ENCODE results near the gene RBM8A.

The RBM8A gene

DNA sequence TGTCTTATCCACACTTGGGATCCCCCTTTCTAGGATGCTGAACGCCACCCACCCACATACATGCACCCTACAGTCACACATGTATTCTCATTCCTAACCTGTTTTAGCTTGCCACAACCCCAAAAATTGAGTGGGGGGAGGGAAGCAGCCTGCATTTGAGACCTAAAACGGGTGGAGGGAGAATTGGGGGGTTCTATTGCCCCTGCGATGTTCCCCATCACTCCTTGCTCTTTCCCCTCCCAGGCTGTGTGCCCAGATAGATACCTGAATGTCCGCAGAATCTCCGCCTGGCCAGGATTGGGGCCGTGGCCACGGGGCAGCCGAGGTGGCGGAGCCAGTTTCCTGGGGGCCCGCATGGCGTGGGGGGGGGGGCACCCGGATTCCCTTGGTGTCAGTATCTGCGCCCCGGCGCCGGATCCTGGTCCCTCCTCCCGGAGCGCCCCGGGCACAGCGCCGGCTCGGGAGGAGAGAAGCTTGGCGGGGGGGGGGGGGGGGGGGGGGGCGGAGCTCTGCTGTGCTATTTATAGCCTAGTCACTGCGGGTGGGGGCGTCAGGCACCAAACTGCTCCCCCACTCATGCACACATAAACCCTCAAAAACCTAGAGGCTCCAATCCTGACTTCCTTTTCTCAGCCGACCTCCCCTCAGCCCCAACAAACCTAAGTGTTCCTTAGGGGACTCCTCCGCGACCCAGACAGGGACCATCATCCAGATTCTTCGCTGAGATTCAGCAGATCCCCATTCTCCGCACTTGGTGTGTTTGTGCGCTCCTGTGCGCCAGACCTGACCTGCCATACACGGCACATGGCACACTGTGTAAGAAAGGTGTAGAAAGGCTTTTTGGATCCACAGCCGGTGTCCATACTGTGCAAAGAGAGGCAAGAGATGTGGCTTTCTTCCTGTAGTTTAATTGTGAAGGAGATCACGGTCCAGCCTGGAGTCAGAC, 35.1 kb upstream of the RBM8A start:
- Histone ChIP-seq H3K4me1 (ENCODE audit: control insufficient read depth, insufficient read depth, low read length, poor library complexity, severe bottlenecking) (peaks cover 28% of the 10 kb centered on the region), H3K27ac (ENCODE audit: low read depth, low read length, severe bottlenecking) (peak overlapping the region; percentile 33)
- WGBS, 2 experiments (ENCODE audit: insufficient coverage in 2 of 2), result 18 to 25% methylated on average over 9 to 17 of the region's 36 CpGs

DNA sequence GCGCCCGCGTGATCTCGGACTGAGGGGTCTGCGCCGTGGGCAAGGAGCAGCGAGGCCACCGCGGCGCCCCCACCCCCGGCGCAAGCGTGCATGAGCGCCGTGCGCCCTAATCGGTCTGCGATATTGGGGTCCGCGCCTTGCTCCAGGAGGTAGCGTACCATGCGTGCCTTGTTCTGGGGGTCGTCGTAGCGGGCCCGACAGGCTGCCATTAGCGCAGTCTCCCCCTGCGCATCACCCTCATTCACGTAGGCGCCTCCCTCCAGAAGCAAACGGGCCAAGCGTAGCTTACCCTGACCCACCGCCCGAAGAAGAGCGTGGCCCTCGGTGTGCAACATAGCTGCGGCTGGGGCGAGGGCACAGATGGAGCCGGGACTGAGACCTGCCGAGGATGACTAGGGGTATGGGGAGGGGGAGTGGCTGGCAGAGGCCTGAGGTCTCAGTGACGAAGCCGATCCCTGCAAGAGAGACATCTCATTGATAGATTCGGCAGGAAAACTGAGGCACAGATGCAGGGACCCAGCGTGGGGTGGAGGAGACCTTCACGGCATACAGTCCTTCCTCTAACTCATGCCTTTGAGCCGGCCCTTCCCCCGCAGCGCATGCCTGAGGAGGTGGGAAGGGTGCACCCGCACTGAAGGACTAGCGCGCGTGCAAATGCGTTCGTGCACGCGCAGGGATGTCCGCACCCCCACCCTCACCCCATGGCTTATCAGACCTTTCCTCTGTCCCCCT, 34.3 kb upstream of the RBM8A start:
- Histone ChIP-seq H3K27ac (ENCODE audit: low read depth, low read length, severe bottlenecking) (no peak overlapping the region), H3K4me3 (ENCODE audit: extremely low read depth, insufficient read depth, low read length, poor library complexity, severe bottlenecking) (peak overlapping the region; percentile 60), H3K4me1 (ENCODE audit: control insufficient read depth, insufficient read depth, low read length, poor library complexity, severe bottlenecking) (peaks cover 28% of the 10 kb centered on the region), H3K9me3 (ENCODE audit: control insufficient read depth, low read length) (no peaks in the 10 kb centered on the region), H3K36me3 (ENCODE audit: control insufficient read depth, insufficient read depth, low read length) (no peaks in the 10 kb centered on the region)
- WGBS, 2 experiments (ENCODE audit: insufficient coverage in 2 of 2), result 2 to 3% methylated on average over 50 to 57 of the region's 57 CpGs

More for the DNA sequence above, 35.1 kb upstream of the RBM8A start:
- peak overlapping the region; percentile 60 for H3K4me3 ChIP-seq (ENCODE audit: extremely low read depth, insufficient read depth, low read length, poor library complexity, severe bottlenecking)
- peaks cover 2% of the 10 kb centered on the region for H3K9me3 ChIP-seq (ENCODE audit: control insufficient read depth, low read length)
- no peaks in the 10 kb centered on the region for H3K36me3 ChIP-seq (ENCODE audit: control insufficient read depth, insufficient read depth, low read length)

DNA sequence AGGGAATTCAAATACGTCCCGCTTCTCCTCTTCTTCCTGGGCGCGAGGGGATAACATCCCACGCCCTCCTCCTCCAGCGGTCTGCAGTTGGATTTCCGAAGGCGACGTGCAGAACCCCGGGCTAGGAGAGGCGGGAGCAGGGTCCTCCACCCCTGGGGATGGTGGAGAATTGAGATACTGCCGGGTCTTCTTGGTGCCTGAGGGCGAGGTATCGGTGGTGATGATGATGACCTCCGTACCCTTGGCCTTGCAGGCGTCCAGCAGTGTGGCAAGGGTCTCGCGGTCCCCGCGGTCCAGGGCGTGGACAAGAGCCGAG, 33.8 kb upstream of the RBM8A start:
- Histone ChIP-seq H3K4me1 (ENCODE audit: control insufficient read depth, insufficient read depth, low read length, poor library complexity, severe bottlenecking) (peaks cover 28% of the 10 kb centered on the region), H3K36me3 (ENCODE audit: control insufficient read depth, insufficient read depth, low read length) (no peaks in the 10 kb centered on the region), H3K9me3 (ENCODE audit: control insufficient read depth, low read length) (no peaks in the 10 kb centered on the region), H3K4me3 (ENCODE audit: extremely low read depth, insufficient read depth, low read length, poor library complexity, severe bottlenecking) (peak overlapping the region; percentile 60), H3K27ac (ENCODE audit: low read depth, low read length, severe bottlenecking) (peak overlapping the region; percentile 70)
- whole genome bisulfite sequencing, 2 experiments (ENCODE audit: insufficient coverage in 2 of 2), result 1 to 3% methylated on average over 10 of the region's 22 CpGs

DNA sequence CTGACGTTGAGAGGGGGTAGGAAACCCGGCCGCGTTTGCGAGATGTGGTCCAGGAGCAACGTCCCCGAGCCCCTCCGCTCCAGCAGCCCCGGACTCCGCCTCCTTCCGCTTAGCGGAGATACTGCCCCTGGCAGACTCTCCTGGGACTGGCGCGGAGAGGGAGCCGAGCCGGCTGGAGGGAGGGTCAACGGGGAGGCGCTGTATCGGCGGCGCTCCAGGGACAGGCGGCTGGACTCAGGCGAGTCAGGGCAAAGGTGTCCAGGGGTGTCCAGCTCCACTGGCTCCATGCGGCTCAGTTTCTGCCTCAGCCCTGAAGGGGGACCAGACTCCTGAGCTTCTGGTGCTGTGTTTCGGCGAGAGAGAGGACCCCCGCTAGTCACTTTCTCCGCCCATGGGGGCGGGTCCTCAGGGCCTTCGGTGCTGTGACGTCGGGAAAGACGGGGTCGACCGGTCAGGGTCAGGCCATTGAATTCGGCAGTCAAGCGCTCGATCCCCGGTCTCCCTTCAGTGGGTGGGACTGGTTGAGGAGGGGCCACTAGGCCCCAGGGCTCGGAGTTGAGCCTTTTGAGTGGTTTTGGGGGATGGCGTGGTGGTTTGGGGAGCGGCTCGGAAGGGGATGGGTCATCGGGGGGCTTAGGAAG, 33.3 kb upstream of the RBM8A start:
- WGBS, 2 experiments (ENCODE audit: insufficient coverage in 2 of 2), result 0 to 1% methylated on average over 29 to 39 of the region's 44 CpGs
- H3K4me3 ChIP-seq (ENCODE audit: extremely low read depth, insufficient read depth, low read length, poor library complexity, severe bottlenecking), result peak overlapping the region; percentile 60
- no peaks in the 10 kb centered on the region for H3K36me3 ChIP-seq (ENCODE audit: control insufficient read depth, insufficient read depth, low read length)
- peaks cover 33% of the 10 kb centered on the region for H3K4me1 ChIP-seq (ENCODE audit: control insufficient read depth, insufficient read depth, low read length, poor library complexity, severe bottlenecking)
- H3K9me3 ChIP-seq (ENCODE audit: control insufficient read depth, low read length), result no peaks in the 10 kb centered on the region
- H3K27ac ChIP-seq (ENCODE audit: low read depth, low read length, severe bottlenecking), result peak overlapping the region; percentile 70

DNA sequence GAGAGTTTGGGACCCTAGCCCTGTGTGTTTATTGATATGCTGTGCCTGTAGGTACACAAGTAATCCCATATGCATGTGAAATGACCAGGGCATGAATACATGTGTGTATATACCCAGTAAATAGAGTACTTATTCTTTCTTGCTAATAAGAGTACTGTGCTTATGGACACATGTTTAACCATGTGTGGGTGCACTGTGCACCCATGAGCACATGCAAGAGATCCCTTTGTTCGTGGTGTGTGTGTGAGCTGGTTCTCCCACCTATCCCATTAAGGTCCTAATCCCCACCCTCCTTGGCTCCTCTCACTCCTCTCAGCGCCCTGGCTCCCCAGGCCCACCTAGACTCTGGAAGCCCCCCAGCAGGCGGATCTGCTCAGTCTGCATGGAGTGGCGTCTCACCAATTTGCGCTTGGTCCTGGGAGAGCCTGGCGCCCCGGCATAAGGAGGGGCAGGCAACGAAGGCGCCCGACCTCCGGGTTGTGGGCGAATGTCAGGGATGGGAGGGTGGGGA, 32.7 kb upstream of the RBM8A start:
- Histone ChIP-seq H3K4me1 (ENCODE audit: control insufficient read depth, insufficient read depth, low read length, poor library complexity, severe bottlenecking) (peaks cover 39% of the 10 kb centered on the region), H3K36me3 (ENCODE audit: control insufficient read depth, insufficient read depth, low read length) (no peaks in the 10 kb centered on the region), H3K4me3 (ENCODE audit: extremely low read depth, insufficient read depth, low read length, poor library complexity, severe bottlenecking) (peak overlapping the region; percentile 60), H3K9me3 (ENCODE audit: control insufficient read depth, low read length) (no peaks in the 10 kb centered on the region), H3K27ac (ENCODE audit: low read depth, low read length, severe bottlenecking) (no peak overlapping the region)
- 8% methylated on average over 11 of the region's 12 CpGs; no CpG with 5 or more reads in 1 of the 2 experiments for WGBS, 2 experiments (ENCODE audit: insufficient coverage in 2 of 2)

DNA sequence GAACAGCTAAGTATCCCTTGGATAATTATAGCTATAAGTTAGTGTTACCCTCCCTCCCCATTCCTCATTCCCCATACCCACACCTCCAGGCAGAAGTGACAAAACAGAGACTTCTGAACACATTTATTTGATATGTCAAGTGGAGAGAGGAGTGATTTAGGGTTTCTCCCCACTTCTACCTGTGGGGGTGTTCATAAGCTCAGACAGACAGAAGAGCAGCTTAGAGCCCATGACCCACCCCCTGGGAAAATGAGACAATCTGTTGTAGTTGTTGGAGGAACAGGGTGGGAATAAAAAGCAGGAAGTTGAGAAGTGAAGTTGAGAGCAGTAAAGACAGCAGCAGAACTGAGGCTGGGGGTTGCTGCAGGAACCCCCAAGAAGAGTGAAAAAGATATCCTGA, 32.0 kb upstream of the RBM8A start:
- no peak overlapping the region for H3K27ac ChIP-seq (ENCODE audit: low read depth, low read length, severe bottlenecking)
- H3K9me3 ChIP-seq (ENCODE audit: control insufficient read depth, low read length), result no peaks in the 10 kb centered on the region
- H3K4me3 ChIP-seq (ENCODE audit: extremely low read depth, insufficient read depth, low read length, poor library complexity, severe bottlenecking), result no peak overlapping the region
- peaks cover 39% of the 10 kb centered on the region for H3K4me1 ChIP-seq (ENCODE audit: control insufficient read depth, insufficient read depth, low read length, poor library complexity, severe bottlenecking)
- H3K36me3 ChIP-seq (ENCODE audit: control insufficient read depth, insufficient read depth, low read length), result peaks cover 6% of the 10 kb centered on the region

DNA sequence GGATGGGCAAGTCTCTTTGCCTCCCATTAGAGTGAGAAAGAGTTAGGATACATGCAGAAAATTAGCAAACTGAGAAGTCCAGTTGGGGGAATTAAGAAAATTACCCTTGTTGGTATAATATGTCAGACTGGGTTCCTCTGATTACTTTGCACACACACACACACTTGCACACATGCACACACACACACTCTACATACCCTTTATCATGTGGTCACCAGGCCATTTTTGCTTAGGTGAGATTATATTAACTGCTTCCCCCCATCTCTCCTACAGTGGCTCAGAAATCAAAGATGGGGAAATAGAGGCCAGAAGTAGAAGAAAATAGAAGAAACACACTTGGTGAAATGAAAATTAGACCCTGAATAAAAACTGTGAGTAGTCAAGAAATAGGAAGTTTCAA, 31.4 kb upstream of the RBM8A start:
- H3K9me3 ChIP-seq (ENCODE audit: control insufficient read depth, low read length), result no peaks in the 10 kb centered on the region
- peaks cover 34% of the 10 kb centered on the region for H3K4me1 ChIP-seq (ENCODE audit: control insufficient read depth, insufficient read depth, low read length, poor library complexity, severe bottlenecking)
- H3K36me3 ChIP-seq (ENCODE audit: control insufficient read depth, insufficient read depth, low read length), result peaks cover 10% of the 10 kb centered on the region
- H3K27ac ChIP-seq (ENCODE audit: low read depth, low read length, severe bottlenecking), result no peak overlapping the region
- H3K4me3 ChIP-seq (ENCODE audit: extremely low read depth, insufficient read depth, low read length, poor library complexity, severe bottlenecking), result no peak overlapping the region

DNA sequence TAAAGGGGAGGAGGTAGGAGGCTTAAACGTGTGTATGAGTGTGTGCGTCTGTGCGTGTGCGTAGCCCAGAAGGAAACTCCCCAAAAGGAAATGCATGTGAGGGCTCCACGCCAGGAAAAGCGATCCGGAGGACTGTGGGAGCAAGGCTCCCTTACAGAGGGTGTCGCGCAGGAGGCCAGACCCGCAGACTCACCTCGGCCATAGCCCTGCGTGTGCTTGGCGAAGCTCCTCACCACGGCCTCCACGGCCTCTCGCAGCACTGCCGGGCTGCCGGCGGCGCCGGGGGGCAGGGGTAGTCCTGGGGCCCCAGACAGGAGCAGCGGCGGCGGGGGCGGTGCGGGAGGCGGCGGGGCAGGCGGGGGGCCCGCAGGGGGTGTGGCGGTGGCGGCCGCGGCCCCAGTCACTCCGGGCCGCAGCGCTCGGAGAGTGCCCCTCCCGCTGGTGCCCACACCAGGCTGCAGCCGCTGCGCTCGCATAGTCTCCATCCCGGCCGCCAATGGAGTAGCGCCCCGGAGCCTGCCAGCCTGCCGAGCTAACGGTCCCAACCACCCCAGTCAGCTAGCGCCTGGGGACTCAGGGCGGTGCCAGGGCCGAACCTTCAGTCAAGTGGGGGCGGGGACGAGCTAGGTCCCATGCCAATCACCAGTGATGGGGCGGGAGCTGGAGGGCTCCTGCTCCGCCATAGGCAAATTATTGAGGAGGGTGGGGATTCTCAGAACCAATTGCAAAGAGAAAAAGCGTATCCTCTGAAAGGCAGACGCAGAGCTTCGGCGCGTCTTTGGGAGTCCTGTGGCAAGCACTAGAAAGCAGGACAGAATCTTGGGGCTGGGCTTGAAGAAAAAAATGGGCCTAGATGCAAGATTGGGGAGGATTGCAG, 30.4 kb upstream of the RBM8A start, which contains the start of gene LIX1L:
TSS of gene LIX1L (minus strand) at position 575 of the 877 bp plus-strand sequence. CDS start at position 485, 90 bp downstream.
- peak within 1 kb of the TSS; percentile 48 for H3K27ac ChIP-seq (ENCODE audit: low read depth, low read length, severe bottlenecking)
- peak within 1 kb of the TSS; percentile 69 for H3K4me3 ChIP-seq (ENCODE audit: extremely low read depth, insufficient read depth, low read length, poor library complexity, severe bottlenecking)
- no peaks in the 10 kb centered on the region for H3K9me3 ChIP-seq (ENCODE audit: control insufficient read depth, low read length)
- 0 to 1% methylated on average over 40 to 46 of the region's 60 CpGs for WGBS, 2 experiments (ENCODE audit: insufficient coverage in 2 of 2)
- peaks cover 24% of the 10 kb centered on the region for H3K4me1 ChIP-seq (ENCODE audit: control insufficient read depth, insufficient read depth, low read length, poor library complexity, severe bottlenecking)
- peaks cover 18% of the 10 kb centered on the region for H3K36me3 ChIP-seq (ENCODE audit: control insufficient read depth, insufficient read depth, low read length)

DNA sequence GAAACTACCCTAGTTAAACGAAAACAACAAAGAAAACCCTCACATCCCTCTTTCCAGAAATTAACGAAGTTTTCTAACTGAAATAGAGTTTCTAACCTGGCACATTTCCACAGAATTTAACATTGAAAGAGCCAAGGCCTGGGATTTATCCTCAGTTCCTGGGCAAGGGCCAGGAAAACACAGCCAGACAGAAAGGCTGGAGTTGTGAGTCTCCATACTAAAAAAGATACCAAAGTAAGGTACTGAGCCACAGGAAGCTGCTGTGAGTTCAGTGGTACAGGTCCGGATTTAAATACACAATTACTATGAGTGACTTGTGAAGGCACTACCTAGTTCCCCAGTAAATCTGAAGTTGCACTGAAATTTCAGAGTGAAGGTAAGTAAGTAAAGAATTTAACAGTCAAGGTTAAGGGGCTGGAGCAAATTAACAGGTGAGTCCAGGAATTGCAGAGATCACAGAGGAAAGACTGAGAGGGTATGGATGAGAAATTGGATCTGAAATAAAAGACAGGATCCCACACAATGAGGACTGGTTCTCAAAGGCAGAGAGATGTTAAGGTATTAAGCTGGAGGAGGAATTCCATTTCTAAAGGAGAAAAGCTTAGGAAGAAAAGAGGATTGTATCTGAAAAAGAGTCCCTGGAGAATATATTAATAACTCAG, 29.6 kb upstream of the RBM8A start:
- peaks cover 20% of the 10 kb centered on the region for H3K4me1 ChIP-seq (ENCODE audit: control insufficient read depth, insufficient read depth, low read length, poor library complexity, severe bottlenecking)
- 48 to 57% methylated on average over 2 to 3 of the region's 3 CpGs for whole genome bisulfite sequencing, 2 experiments (ENCODE audit: insufficient coverage in 2 of 2)
- H3K9me3 ChIP-seq (ENCODE audit: control insufficient read depth, low read length), result no peaks in the 10 kb centered on the region
- peak overlapping the region; percentile 69 for H3K4me3 ChIP-seq (ENCODE audit: extremely low read depth, insufficient read depth, low read length, poor library complexity, severe bottlenecking)
- H3K27ac ChIP-seq (ENCODE audit: low read depth, low read length, severe bottlenecking), result peak overlapping the region; percentile 48
- H3K36me3 ChIP-seq (ENCODE audit: control insufficient read depth, insufficient read depth, low read length), result peaks cover 21% of the 10 kb centered on the region
